ENCODE data around the gene LSG1.
"Not testable (repeated sequence)": the region's sequence is repeated elsewhere in the genome, so short reads cannot be mapped to it uniquely, and the experiment has no call there.

LSG1 gene

GRCh38 chr3:194654443-194654842 lies 17.5 kb downstream of the LSG1 start:
- peak; percentile 78 to 86 for ATAC-seq

GRCh38 chr3:194647747-194648146 lies 24.2 kb downstream of the LSG1 start:
- ATAC-seq, result no peak

GRCh38 chr3:194642769-194643168 lies 29.2 kb downstream of the LSG1 start:
- no peak for ATAC-seq

- ATAC-seq, result peak in 1 of 2 donors; percentile 53
These were observed 31.2 kb downstream of the LSG1 start for GRCh38 chr3:194640829-194641228.

- no peak for ATAC-seq
These were observed 32.9 kb downstream of the LSG1 start for GRCh38 chr3:194638991-194639605.

- no peak for ATAC-seq
These were observed 34.2 kb downstream of the LSG1 start for GRCh38 chr3:194637541-194638400.

GRCh38 chr3:194637066-194637465 lies 34.9 kb downstream of the LSG1 start:
- no peak for ATAC-seq

- ATAC-seq, result peak; percentile 76 to 77
These were observed 38.5 kb downstream of the LSG1 start, which contains the start of gene TMEM44 for GRCh38 chr3:194633349-194634004. Gene TMEM44 (minus strand): TSS chr3:194633419. CDS start chr3:194633215, 204 bp downstream.

GRCh38 chr3:194632809-194633348 lies 39.1 kb downstream of the LSG1 start:
- peak; percentile 65 to 69 for ATAC-seq

GRCh38 chr3:194632226-194632808 lies 39.7 kb downstream of the LSG1 start:
- no peak for ATAC-seq

- no peak for ATAC-seq
These were observed 40.3 kb downstream of the LSG1 start for GRCh38 chr3:194631696-194632095.

GRCh38 chr3:194630681-194631080 lies 41.3 kb downstream of the LSG1 start:
- not testable (repeated sequence) for ATAC-seq

- no peak for ATAC-seq
These were observed 47.0 kb downstream of the LSG1 start for GRCh38 chr3:194624956-194625355.

- ATAC-seq, result no peak
These were observed 48.3 kb downstream of the LSG1 start for GRCh38 chr3:194623449-194624290.

- ATAC-seq, result no peak
These were observed 49.2 kb downstream of the LSG1 start for GRCh38 chr3:194622621-194623340.

- ATAC-seq, result no peak
These were observed 50.0 kb downstream of the LSG1 start for GRCh38 chr3:194621947-194622346.

- ATAC-seq, result no peak
These were observed 51.8 kb downstream of the LSG1 start for GRCh38 chr3:194620196-194620595.

GRCh38 chr3:194619741-194620140 lies 52.2 kb downstream of the LSG1 start:
- no peak for ATAC-seq

GRCh38 chr3:194618858-194619608 lies 53.0 kb downstream of the LSG1 start:
- no peak for ATAC-seq

GRCh38 chr3:194617827-194618226 lies 54.2 kb downstream of the LSG1 start:
- ATAC-seq, result no peak
